Measurements from ENCODE around the gene HNRNPA3. TPM values are rescaled to one million over a fixed set of nuclear protein-coding genes. Genes with fewer than 3 reads are reported as not detected.

The HNRNPA3 gene
- total and polyA plus RNA-seq, 2 of the 13 experiments (the other 11 are each of a cell fraction or from before 2014, with no cell fraction given) = 73.3 to 97.7 TPM

GRCh38 chr2:177211576-177212105, 953 bp upstream of the HNRNPA3 start:
- WGBS (ENCODE audit: low lambda C conversion rate) = 2% methylated on average over 6 of the region's 6 CpGs
- DNase-seq (ENCODE audit: low spot score) = no peak
- BruUV-seq (replicated peaks) = TSS peak; percentile 94
- ATAC-seq = no peak
- ChIA-PET POLR2A (interaction anchor here (0.9 to 1.7 kb wide), 24 partner anchors 7 to 186 kb away, joined by 3 to 61 read pairs (median 11); partner anchors contain the start of gene NFE2L2), CTCF (ENCODE audit: low intra/inter-chr PET ratio, low total read pairs) (no interaction called here)
- peak overlapping the region; percentile 99 for H3K9ac ChIP-seq (ENCODE audit: insufficient read depth, low read depth, low read length)
- intact Hi-C loops (cut with micrococcal nuclease; ENCODE audit: unreplicated experiment) (loop anchor here (1.0 kb wide), 2 partner anchors 23 to 47 kb away; no protein-coding TSS in a partner anchor), in situ Hi-C loops (cut with HindIII; ENCODE audit: extremely low pct_ligation_motif_present, low pct_unique_long_range_greater_than_20kb) (loop anchor here (5.0 kb wide), 2 partner anchors 44 to 51 kb away; partner anchors contain the start of gene NFE2L2)
- no peaks in the 10 kb centered on the region for H3K9me3 ChIP-seq (ENCODE audit: low read length)
- peaks cover 46% of the 10 kb centered on the region for H3K4me1 ChIP-seq (ENCODE audit: insufficient read depth, low read length)
- H3K4me3 ChIP-seq (replicated peaks in 1 of 3; ENCODE audit: insufficient read depth in 1 of 3, low read depth in 2 of 3, low read length in 3 of 3) = peak overlapping the region; percentile 58 to 86 (median 72)
- H2AFZ ChIP-seq (ENCODE audit: low read length) = no peak overlapping the region
- no peaks in the 10 kb centered on the region; a peak in 1 of 5 replicates for H3K27me3 ChIP-seq (ENCODE audit: control insufficient read depth in 1 of 2, insufficient read depth in 2 of 2, low read length in 2 of 2)
- H4K20me1 ChIP-seq (ENCODE audit: insufficient read depth, low read length) = peaks cover 33% of the 10 kb centered on the region
- peak overlapping the region; percentile 97 for H3K27ac ChIP-seq (ENCODE audit: extremely low read length, insufficient read depth, low read length)
- H3K36me3 ChIP-seq (replicated peaks in 1 of 2; ENCODE audit: control insufficient read depth in 1 of 2, insufficient read depth in 2 of 2, low read length in 2 of 2) = peaks cover 8 to 14% of the 10 kb centered on the region in 2 experiments
- no peak for FAIRE-seq
- H3K79me2 ChIP-seq (ENCODE audit: insufficient read depth, low read length) = peaks cover 60% of the 10 kb centered on the region
- peak overlapping the region; percentile 90 for H3K4me2 ChIP-seq (ENCODE audit: low read depth, low read length)
- TF ChIP-seq UBTF (CRISPR knock-in tag; IDR thresholded peaks at IDR 0.05) (no peak), ZBTB4 (CRISPR knock-in tag; IDR thresholded peaks at IDR 0.05; ENCODE audit: borderline replicate concordance) (no peak), ZNF816 (CRISPR knock-in tag; IDR thresholded peaks at IDR 0.05; ENCODE audit: borderline replicate concordance) (0 out of 2 replicates have a peak, but pooled peaks have one; percentile 4), ZFP82 (CRISPR knock-in tag; IDR thresholded peaks at IDR 0.05; ENCODE audit: borderline replicate concordance) (0 out of 2 replicates have a peak, but pooled peaks have one; percentile 8), ZNF841 (CRISPR knock-in tag; IDR thresholded peaks at IDR 0.05; ENCODE audit: borderline replicate concordance) (0 out of 2 replicates have a peak, but pooled peaks have one; percentile 34), ZGPAT (CRISPR knock-in tag; IDR thresholded peaks at IDR 0.05) (no peak), ZNF792 (CRISPR knock-in tag; IDR thresholded peaks at IDR 0.05) (no peak), GLMP (CRISPR knock-in tag; IDR thresholded peaks at IDR 0.05; ENCODE audit: borderline replicate concordance) (no peak), GFI1 (CRISPR knock-in tag; IDR thresholded peaks at IDR 0.05; ENCODE audit: borderline replicate concordance) (0 out of 2 replicates have a peak, but pooled peaks have one; percentile 45), ZNF704 (CRISPR knock-in tag; IDR thresholded peaks at IDR 0.05; ENCODE audit: borderline replicate concordance) (no peak), ZSCAN9 (CRISPR knock-in tag; IDR thresholded peaks at IDR 0.05; ENCODE audit: borderline replicate concordance) (no peak), SUZ12 (IDR thresholded peaks at IDR 0.05; ENCODE audit: low read depth, low read length) (no peak)

Data from HepG2 (cell line).